K562 (cell line): ENCODE measurements around the gene PDE6G. TPM values are rescaled to one million over a fixed set of nuclear protein-coding genes. Genes with fewer than 3 reads are reported as not detected.

Experiments used
- ATAC-seq: fragments of 200-7000 bp; cut with Tn5 transposase; 3 replicates; pipeline ENCODE4 v1.9.1; 2020; ENCODE audit warnings: moderate library complexity
- BruUV-seq: library from RNA; stranded (reverse); fragments of 400-500 nt; replicated peaks from 2 replicates; lab custom pipeline; 2021; lab: Mats Ljungman, UMichigan
- CTCF ChIA-PET: fragments of 300-600 bp; formaldehyde crosslinking; extraction: SDS; loops from one replicate; lab custom pipeline; 2021; ENCODE audit warnings: low intra/inter-chr PET ratio; lab: Yijun Ruan, JAX
- POLR2A ChIA-PET: fragments of 300-600, 350-650 bp; sonication (Branson Sonifier 250); formaldehyde crosslinking; extraction: SDS; loops from one replicate; lab custom pipeline; 2021; ENCODE audit warnings: antibody characterized with exemption, inconsistent platforms; lab: Yijun Ruan, JAX
- DNase-seq, 4 experiments: peaks; one replicate each; pipeline versions ENCODE4 v3.0.0 to v3.0.0-alpha.2; 2011 to 2018; ENCODE audit warnings: low spot score in 3 of 4, mixed read lengths in 3 of 4; ENCODE audit errors: extremely low read depth in 1 of 4
- FAIRE-seq: peaks from 2 replicates; lab custom pipeline; 2011; peaks lifted over from hg19 to GRCh38; lab: Jason Lieb, UNC
- H2AFZ ChIP-seq: 2 replicates; pipeline ENCODE4 v1.6.0; 2011; ENCODE audit warnings: low read depth, low read length, control low read depth, inconsistent platforms
- H3K27ac ChIP-seq: fragments of 200-600 bp; 3 replicates; pipeline ENCODE4 v1.8.0; 2011; ENCODE audit warnings: low read depth, mild to moderate bottlenecking, control low read depth, inconsistent platforms, low read length, moderate library complexity, mixed read lengths; ENCODE audit errors: extremely low read depth
- H3K27me3 ChIP-seq, 2 experiments: fragments of 300-600 bp in 1 of 2; 2 replicates in 1 of 2; 3 replicates in 1 of 2; pipeline versions ENCODE4 v1.6.0 to v1.8.0; 2011; ENCODE audit warnings: inconsistent platforms in 2 of 2, low read length in 2 of 2, mild to moderate bottlenecking in 1 of 2, mixed read lengths in 1 of 2, moderate library complexity in 1 of 2; ENCODE audit not compliant: control insufficient read depth in 2 of 2, insufficient read depth in 2 of 2
- H3K36me3 ChIP-seq: fragments of 300-600 bp; 3 replicates; pipeline ENCODE4 v1.8.0; 2011; ENCODE audit warnings: mild to moderate bottlenecking, low read length, inconsistent platforms; ENCODE audit not compliant: control insufficient read depth, insufficient read depth
- H3K4me1 ChIP-seq, 2 experiments: fragments of 200-600 bp in 1 of 2; replicated peaks in 1 of 2; 2 replicates in 1 of 2; 3 replicates in 1 of 2; pipeline versions ENCODE4 v1.5.1 to v1.8.0; 2011; ENCODE audit warnings: inconsistent platforms in 2 of 2, low read length in 2 of 2, mild to moderate bottlenecking in 1 of 2, mixed read lengths in 1 of 2, moderate library complexity in 1 of 2; ENCODE audit not compliant: control insufficient read depth in 2 of 2, insufficient read depth in 2 of 2
- H3K4me2 ChIP-seq: 2 replicates; pipeline ENCODE4 v1.6.1; 2011; ENCODE audit warnings: low read length, control low read depth, inconsistent platforms, mixed read lengths; ENCODE audit not compliant: insufficient read depth
- H3K4me3 ChIP-seq: fragments of 200-600 bp; sonication (generic), shearing (Covaris generic); 2 replicates; pipeline ENCODE4 v1.5.1; 2016; ENCODE audit warnings: control low read depth, inconsistent platforms
- H3K79me2 ChIP-seq: fragments of 200-600 bp; 3 replicates; pipeline ENCODE4 v1.8.0; 2011; ENCODE audit warnings: low read length, inconsistent platforms; ENCODE audit not compliant: control insufficient read depth, insufficient read depth
- H3K9ac ChIP-seq, 2 experiments: 2 replicates each; pipeline versions ENCODE4 v1.6.0 to v1.6.1; 2011; ENCODE audit warnings: low read depth in 2 of 2, low read length in 2 of 2, control low read depth in 1 of 2, inconsistent platforms in 1 of 2, mild to moderate bottlenecking in 1 of 2, mixed read lengths in 1 of 2; ENCODE audit not compliant: insufficient read depth in 1 of 2
- H3K9me1 ChIP-seq: one replicate; pipeline ENCODE4 v1.6.0; 2011; ENCODE audit warnings: inconsistent platforms, mild to moderate bottlenecking, low read length, moderate library complexity; ENCODE audit not compliant: control insufficient read depth, insufficient read depth
- H3K9me3 ChIP-seq: replicated peaks from 2 replicates; pipeline ENCODE4 v1.5.1; 2011; ENCODE audit warnings: low read depth, low read length, inconsistent platforms; ENCODE audit not compliant: control insufficient read depth, insufficient read depth
- H4K20me1 ChIP-seq: replicated peaks from 2 replicates; pipeline ENCODE4 v1.6.1; 2011; ENCODE audit warnings: low read length, inconsistent platforms, mixed read lengths; ENCODE audit not compliant: control insufficient read depth, insufficient read depth
- ATF4 ChIP-seq: fragments of 450-650 bp; formaldehyde crosslinking; IDR thresholded peaks from 2 replicates; pipeline ENCODE4 v1.4.0; 2022; ENCODE audit warnings: mild to moderate bottlenecking, moderate library complexity
- ZBTB33 ChIP-seq: sonication (generic); formaldehyde crosslinking; IDR thresholded peaks from 2 replicates; pipeline ENCODE4 v1.8.1; 2023; ENCODE audit warnings: mild to moderate bottlenecking, missing genetic modification reagents
- WGBS: fragments of 100-300 bp; shearing (Covaris generic); methylation state at CpG from one replicate; pipeline ENCODE4 v1.1.6; 2016; ENCODE audit warnings: low coverage, mixed read lengths; ENCODE audit not compliant: insufficient coverage; ENCODE audit errors: missing lambda C conversion rate; 5-methylcytosine and 5-hydroxymethylcytosine counted together
- in situ Hi-C: fragments of 300-500 bp; cut with MboI; formaldehyde crosslinking; loops from 4 replicates; pipeline ENCODE4 v1.15.0; 2018; ENCODE audit warnings: inconsistent platforms, mixed read lengths
- intact Hi-C: fragments of 100-400 bp; cut with micrococcal nuclease; formaldehyde crosslinking; loops from 2 replicates; pipeline ENCODE4 v1.14.2; 2022
- polyA plus RNA-seq, 8 experiments: library from polyadenylated mRNA; depleted of rRNA in 4 of 8; stranded (reverse) in 5 of 8; unstranded in 3 of 8; fragments of >200 nt; fragmentation: Nextera tagmentation in 2 of 8; fragmentation: Illumina TruSeq in 1 of 8; extraction: Ambion mirVana in 2 of 8; extraction: Trizol in 1 of 8; gene quantifications; 2 replicates each; pipeline versions ENCODE4 v1.2.1 to v1.2.3, GENCODE V29; 2011 to 2014; ENCODE audit warnings: inconsistent platforms in 1 of 8, missing spikeins in 1 of 8
- total RNA-seq, 7 experiments: library from RNA; depleted of rRNA in 6 of 7; stranded (reverse); fragments of >200 nt in 6 of 7; fragmentation: Illumina TruSeq in 2 of 7; extraction: Trizol in 2 of 7; gene quantifications; 2 replicates each; pipeline versions ENCODE4 v1.2.1 to v1.2.3, GENCODE V29; 2011 to 2021; ENCODE audit warnings: low replicate concordance in 1 of 7

Gene PDE6G
- total and polyA plus RNA-seq, 9 of the 15 experiments (the other 6 are each of a cell fraction or from before 2014, with no cell fraction given), result 0.14 to 0.59 TPM; not detected in 7

GRCh38 chr17:81609541-81610311 is 46.6 kb downstream of the PDE6G start:
- H4K20me1 ChIP-seq, result peaks cover 10% of the 10 kb centered on the region
- H3K9ac ChIP-seq, result no peak overlapping the region
- intact Hi-C loops, result no loop called here
- peaks cover 47% of the 10 kb centered on the region for H3K79me2 ChIP-seq
- no peak overlapping the region for H3K4me2 ChIP-seq
- peaks cover 87% of the 10 kb centered on the region for H3K36me3 ChIP-seq
- 91% methylated on average over 19 of the region's 19 CpGs for WGBS
- H3K9me3 ChIP-seq, result no peaks in the 10 kb centered on the region
- TF ChIP-seq ZBTB33 (peak; percentile 23; the same call in 1 of the 2 replicates), ATF4 (CRISPR knock-in tag) (no peak)
- TF ChIP-seq, all 486 proteins: peak for 1
- H3K4me3 ChIP-seq, result no peak overlapping the region
- no peaks in the 10 kb centered on the region for H3K27me3 ChIP-seq
- DNase-seq, result no peak
- H3K9me1 ChIP-seq, result no peaks in the 10 kb centered on the region
- POLR2A ChIA-PET, result interaction anchor here (0.9 kb wide), 1 partner anchor 11 kb away, joined by 5 read pairs; no protein-coding TSS in a partner anchor
- no peak for ATAC-seq
- FAIRE-seq, result peak; percentile 58
- in situ Hi-C loops, result no loop called here
- CTCF ChIA-PET, result no interaction called here
- TSS peak; percentile 12 for BruUV-seq
- H2AFZ ChIP-seq, result no peak overlapping the region
- no peaks in the 10 kb centered on the region for H3K4me1 ChIP-seq
- H3K27ac ChIP-seq, result no peak overlapping the region
